Stimulated activated CD8-positive, alpha-beta memory T cell treated with anti-CD3 and anti-CD28 coated beads, Interleukin-15, amount 100 ng/mL, for 24 hours (primary cell): ENCODE data around the gene CC2D2B.
"Not testable (repeated sequence)": the region's sequence is repeated elsewhere in the genome, so short reads cannot be mapped to it uniquely, and the experiment has no call there.

Experiments used
- DNase-seq: peaks from one replicate; pipeline ENCODE4 v3.0.0-alpha.2; 2020; ENCODE audit warnings: low read depth

The CC2D2B gene

DNA sequence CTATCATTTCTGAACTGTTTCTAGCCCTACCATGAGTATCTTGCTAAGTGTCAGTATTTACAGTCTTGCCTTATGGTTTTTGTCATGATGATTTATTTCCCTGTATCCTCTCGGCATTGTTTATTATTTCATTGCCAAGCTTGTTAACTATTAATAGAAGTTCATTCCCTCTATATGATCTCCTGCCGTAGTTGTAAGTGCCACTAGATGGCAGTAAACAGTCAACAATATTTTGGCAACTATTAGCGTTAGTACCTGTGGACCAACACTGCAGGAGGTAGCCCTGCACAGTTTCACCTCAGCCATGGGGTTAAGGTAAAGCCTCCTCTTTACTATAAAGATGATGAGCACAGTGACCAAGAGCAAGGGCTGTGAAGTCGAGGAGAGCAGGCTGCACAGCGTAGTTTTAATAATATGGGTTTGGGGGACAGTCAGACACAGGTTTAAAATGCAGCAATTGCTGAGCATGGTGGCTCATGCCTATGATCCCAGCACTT is 109.5 kb downstream of the CC2D2B start:
- DNase-seq, result no peak

DNA sequence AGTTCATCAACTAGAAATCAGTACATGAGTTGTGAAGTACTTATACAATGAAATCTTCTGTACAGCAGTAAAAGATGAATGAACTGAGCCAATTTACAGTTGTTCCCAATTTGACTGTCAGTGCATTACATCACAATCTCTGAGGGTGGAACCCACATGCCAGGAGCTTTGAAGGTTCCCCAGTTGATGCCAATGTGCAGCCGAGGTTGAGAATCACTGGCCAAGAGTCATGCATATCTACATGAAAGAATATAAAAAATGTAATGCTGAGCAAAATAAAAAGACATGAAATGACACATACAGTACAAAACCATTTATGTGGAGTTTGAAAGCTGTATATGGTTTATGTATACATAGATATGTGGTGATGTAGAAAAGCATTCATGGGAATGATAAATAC is 113.6 kb downstream of the CC2D2B start:
- no peak for DNase-seq

DNA sequence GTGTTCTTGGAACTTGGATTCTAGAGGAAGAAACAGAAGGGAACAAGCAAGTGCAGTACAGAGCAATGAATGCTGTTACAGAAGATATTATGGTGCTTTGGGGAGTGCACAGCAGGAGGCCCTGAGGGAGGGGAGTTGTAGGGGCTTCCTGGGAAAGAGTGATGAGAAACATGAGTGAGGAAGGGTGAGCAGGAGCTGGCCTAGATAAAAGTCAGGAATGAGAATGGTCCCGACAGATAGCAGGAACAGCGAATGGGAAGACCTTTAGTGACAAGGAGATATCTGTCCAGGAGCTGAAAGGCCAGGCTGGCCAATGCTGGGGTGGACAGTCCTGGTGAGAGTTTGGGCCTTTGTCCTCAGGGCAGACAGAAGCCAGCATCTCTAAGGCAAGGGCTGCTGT is 115.0 kb downstream of the CC2D2B start:
- no peak for DNase-seq

DNA sequence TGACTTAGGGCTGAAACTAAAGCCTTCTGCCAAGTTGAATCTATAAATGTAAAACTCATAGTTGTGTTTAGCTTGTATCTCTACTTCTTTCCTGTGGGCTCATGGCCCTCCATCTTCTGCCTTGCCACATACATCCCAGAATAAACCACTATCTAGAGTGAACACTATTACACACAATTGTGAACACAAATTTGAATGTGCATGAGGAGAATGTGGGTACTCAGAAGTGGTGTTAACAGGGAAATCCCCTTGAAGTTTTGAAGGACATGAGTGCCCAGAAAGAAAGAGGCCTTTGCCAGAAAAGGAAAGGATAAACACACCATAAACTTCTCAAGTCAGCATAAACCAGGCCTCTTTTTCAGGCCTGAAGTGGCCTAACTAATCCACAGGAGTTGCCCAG is 115.4 kb downstream of the CC2D2B start:
- no peak for DNase-seq

DNA sequence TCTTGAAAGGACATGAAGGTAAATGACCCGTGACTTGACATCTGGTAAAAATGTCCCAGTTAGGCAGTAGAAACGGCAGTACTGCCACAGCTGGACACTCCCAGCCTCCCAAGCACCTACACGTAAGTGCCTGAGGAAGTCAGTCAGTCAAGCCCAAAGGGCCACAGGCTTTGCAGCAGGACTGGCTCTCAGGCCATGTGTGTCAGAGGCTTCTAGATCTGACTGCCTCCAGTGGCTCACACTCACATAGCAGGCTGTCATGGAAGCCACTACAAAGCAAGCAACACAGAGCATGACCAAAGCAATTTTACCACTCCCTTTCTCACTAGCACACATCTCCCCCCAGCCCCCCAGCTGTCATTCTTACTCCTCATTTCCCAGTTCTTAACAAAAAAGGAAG is 117.8 kb downstream of the CC2D2B start:
- no peak for DNase-seq

DNA sequence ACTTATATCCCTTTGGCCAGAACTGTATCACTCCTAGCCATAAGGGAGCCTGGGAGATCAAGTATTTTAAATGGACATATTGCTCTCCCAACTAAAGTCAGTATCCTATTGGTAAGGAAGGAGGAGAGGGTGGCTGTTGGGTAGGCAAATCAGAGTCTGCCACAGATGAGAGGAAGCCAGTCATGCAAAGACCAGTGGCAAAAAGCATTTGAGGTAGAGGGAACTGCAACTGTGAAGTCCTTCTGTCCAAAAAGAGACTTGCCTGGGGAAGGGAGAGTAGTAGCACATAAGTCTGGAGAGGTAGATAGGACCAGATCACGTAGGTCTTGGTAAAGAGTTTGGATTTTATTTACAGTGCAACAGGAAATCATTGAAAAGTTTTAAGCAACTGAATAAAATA is 126.8 kb downstream of the CC2D2B start:
- DNase-seq, result no peak

DNA sequence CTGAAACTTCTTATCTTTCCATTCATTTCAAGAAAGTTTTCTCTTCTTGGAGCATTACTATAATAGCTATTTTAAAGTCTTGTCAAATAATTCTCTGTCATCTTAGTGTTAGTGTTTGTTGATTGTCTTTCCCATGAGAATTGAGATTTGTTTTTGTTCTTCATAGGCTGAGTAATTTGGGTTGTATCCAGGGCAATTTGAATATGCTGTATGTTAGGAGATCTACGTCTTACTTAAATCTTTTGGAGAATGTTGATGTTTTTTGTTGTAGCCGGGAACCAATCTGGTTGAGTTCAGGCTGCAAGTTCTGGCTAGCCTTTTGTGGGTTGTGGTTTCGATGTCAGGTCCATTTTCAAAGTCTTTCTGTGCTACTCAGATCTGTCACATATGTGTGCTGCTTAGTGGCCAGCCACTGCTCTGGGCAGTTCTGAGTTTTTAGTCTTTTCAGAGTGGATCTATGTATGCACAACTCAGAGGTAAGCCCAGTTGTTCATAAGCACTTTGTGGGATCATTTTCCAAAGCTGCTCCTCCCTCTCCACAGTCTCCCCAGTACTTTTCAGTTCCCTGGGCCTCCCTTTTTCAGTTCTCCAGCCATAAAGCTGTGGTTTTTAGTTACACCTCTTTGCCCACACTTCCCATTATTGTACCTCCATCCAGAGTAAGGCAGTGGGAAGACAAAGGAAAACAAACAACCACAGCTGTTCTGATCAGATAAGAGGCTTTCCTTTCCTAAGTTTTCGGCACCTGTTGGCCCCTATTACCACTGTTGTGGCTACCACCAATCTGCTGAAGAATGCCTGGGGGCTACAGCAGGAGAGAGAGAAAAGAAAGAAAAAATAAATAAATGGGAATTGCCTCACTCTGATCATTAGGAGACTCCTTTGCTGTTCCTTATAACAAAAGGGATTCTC is 131.0 kb downstream of the CC2D2B start:
- DNase-seq, result no peak

DNA sequence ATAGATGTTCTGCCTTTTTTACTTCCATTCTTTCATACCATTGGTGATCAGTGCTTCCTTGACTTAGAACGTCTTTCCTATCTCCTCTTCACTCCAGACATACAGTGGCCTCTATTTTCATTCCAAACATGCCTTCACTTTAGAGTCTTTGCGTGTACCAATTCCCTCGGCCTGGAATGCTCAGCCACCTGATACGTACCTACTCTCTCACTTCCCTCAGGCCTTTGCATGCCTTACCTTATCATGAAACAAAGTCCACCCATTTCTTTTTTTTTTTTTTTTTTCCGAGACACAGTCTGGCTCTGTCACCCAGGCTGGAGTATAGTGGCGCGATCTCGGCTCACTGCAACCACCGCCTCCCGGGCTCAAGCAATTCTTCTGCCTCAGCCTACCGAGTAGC is 133.4 kb downstream of the CC2D2B start:
- DNase-seq, result no peak

DNA sequence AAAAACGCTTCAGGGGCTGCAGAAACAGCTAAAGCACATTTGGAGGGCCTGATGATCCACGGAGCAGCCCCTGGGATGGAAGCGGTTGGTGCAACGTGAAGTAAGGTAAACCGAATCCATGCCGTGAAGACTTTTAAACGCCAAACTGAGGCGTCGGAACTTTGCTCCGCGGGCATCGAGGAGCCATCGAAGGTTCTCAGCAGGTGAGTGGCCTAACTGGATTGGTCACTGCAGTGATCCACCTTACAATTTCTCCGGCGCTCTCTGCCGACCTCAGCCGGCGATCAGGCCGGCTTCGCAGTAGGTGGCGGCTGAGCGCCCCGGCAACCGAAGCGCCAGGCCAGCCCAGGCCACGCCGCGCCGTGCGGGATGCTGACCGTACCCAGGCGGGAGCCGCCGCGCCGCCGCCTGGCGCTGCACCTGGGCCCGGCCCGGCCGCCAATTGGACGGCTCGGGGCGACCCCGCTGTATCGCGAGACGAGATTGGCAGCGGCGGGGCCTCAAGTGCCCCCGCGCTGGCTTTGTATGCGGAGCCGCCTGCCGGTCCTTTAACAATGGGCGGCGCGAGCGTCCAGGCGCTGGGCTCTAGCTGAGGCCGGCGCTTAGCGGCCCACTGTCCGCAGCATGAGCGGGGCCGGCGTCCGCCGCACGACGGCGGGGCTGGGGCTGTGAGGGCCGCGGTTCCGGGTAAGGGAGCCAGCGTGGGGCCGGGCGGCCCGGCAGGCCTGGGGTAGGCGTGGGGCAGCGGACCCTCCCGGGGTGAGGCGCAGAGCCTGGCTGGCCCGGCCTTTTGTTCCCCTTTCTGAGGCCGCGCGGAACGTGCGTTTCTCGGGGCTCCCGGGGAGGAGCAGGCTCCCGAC is 135.5 kb downstream of the CC2D2B start, which contains the start of gene CCNJ:
CCNJ (plus strand) TSS at position 551 of the 860 bp plus-strand sequence. CDS start 811 bp downstream, outside the sequence.
- peak; percentile 56 for DNase-seq

DNA sequence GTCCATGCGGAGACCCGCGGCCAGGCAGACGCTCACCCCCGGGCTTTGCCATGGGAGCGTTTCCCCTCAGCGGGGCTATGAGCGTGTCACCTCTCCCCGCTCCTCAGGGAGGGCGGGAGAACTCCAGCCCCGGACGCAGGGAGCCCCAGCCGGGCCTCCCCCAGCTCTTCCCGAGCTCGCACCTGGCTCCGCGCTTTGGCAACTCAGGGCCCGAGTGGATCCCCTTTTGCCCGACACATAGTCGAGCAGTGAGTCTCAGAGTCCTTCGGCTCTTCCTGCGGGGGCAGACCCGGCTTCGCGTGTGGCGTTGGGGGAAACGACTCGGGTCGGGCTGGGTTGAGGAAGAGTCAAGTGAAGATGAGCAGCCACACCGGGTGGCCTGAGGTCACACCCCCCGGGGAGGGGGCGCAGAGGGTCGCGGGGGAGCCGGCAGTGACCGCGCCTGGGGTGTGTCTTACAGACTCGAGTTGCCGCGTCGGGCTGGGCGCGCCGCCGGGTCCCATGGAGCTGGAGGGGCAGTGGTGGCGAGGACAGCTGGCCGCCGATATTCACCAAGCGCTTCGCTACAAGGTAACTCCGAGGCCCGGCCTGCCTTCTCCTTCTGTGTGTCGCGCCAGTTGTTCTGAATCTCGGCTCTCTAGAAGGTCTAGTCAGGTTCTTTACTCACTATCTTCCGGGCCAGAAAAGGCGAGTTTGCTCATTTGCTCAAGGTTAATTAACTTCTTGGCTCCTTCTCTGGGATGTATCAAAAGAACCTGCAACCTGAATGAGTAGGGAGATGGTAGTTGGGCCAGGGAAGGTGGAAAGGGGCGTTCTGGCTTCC is 136.3 kb downstream of the CC2D2B start:
- DNase-seq, result peak; percentile 19

DNA sequence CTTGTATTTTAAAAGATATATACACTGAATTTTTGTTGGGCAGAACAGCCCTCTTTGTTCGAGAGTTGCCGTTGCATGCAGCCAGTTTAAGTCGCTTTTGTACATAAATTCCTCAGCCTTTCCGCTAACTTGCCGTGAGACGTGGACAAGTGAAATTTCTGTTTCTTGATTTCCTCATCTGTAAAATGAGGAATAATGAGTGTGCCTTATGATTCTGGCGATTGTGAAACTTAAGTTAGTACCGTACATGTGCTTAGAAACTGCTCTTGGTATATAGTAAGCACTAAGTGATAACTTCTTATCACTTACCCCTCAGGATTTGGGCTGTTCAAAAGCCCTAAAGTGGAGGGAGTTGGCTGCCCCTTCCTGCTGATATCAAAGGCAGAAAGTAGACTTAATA is 137.0 kb downstream of the CC2D2B start:
- no peak for DNase-seq

DNA sequence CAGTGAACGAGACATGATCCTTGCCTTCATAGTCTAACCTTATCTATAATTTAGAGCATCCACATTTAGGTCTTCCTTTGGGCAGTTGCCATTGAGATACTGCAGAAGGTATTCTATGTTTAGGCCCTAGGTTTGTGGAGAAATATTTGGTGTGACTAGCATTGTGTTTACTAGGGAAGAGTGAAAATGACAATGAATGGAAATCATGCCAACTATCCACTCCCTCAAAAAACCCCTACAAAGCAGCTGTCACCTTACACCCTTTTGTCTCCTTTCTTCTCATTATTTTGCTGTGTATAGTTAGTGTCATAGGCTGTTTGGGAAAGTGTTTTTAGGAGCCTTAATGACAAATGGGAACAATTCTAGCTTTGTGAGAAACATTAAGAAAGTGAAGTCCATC is 138.8 kb downstream of the CC2D2B start:
- no peak for DNase-seq

DNA sequence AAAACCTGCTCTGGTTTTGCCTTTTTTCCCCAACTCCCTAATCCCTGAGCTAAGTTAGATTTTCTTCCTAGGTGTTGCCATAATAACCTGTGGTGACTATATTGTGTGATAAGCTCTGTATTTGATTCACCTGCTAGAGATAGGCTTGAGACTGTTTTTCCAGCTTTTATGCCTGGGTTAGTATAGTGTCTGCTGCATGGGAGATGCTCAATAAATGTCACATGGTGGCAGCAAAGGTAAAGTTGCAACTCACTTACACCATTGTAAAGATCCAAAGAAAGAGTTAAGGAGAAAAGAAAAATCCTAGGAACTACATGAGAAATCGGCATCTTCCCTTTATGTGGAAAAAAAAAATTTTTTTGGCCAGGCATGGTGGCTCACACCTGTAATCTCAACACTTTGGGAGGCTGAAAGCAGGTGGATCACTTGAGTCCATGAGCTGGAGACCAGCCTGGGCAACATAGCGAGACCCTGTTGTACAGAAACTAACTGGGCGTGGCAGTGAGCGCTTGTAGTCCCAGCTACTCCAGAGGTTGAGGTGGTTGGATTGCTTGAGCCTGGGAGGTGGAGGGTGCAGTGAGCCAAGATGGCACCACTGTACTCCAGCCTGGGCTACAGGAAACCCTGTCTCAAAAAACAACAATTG is 139.4 kb downstream of the CC2D2B start:
- no peak for DNase-seq

DNA sequence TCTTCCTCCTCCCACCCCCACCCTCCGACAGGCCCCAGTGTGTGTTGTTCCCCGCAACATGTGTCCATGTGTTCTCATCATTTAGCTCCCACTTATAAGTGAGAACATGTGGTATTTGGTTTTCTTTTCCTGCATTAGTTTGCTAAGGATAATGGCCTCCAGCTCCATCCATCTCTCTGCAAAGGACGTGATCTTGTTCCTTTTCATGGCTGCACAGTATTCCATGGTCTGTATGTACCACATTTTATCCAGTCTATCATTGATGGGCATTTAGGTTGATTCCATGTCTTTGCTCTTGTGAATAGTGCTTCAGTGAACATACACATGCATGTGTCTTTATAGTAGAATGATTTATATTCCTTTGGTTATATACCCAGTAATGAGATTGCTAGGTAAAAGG is 140.2 kb downstream of the CC2D2B start:
- not testable (repeated sequence) for DNase-seq

DNA sequence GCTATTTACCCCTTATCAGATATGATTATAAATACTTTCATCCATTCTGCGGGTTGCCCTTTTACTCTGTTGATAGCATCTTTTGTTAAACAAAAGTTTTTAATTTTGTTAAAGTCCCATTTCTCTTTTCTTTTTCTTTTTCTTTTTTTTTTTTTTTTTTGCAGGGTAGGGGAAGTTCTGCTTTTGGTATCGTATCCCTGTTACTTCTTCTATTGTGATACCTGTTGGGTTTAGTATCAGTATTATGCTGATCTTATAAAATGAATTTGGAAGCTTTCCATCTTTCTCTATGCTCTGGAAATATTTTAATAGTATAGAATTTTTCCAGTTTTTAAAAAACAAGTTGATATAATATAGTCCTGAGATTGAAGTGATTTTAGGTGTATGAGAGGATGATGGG is 141.6 kb downstream of the CC2D2B start:
- DNase-seq, result no peak

DNA sequence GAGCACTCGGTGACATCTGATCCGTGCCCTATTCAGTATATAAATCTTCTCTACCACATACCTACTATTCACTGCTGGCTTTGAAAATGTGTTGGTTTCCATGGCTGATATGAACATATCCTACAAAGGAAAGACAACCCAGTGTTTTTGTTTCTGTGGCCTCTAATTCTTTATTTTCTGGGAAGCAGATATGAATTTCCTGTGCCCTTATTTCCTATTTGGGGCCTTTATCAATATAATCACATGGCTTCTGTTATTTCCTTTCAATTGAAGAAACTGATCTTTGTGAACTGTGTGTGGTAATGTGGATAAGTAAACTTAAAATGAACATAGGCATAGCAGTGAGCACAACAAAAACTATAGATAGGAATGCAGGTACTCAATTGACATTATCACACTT is 146.2 kb downstream of the CC2D2B start:
- DNase-seq, result no peak

DNA sequence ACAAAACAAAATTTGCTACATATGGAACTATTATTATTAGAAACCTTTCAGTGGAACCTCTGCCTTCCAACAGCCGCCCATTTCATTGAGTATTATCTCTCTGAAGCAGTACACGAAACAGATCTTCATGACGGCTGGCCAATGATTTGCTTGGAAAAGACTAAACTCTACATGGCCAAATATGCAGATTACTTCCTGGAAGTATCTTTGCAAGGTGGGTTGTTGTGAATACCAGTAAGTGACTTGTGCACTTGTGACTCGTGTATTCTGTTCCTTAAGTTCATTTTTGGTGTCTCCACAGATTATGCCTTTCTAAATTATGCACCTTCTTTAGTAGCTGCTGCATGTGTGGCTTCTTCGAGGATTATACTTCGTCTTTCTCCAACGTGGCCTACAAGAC is 149.0 kb downstream of the CC2D2B start:
- no peak for DNase-seq

DNA sequence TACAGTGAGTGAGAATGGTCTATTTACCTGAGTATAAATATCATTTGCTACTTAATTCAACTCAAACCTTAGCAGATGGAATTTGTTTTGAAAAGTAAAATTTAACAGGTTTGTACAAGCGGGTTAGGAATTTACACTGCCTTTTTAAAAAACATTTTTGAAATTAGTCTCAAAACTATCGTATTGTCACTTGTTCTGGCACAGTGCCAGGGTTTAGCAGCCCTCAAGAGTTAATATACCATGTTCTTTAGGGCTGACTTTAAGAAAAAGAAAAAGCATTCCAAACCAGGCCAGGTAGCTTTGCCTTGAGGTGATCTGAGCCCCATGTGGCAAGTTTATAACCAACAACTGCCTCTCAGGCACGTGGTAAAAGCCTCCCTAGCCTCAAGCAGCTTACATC is 153.5 kb downstream of the CC2D2B start:
- DNase-seq, result no peak

DNA sequence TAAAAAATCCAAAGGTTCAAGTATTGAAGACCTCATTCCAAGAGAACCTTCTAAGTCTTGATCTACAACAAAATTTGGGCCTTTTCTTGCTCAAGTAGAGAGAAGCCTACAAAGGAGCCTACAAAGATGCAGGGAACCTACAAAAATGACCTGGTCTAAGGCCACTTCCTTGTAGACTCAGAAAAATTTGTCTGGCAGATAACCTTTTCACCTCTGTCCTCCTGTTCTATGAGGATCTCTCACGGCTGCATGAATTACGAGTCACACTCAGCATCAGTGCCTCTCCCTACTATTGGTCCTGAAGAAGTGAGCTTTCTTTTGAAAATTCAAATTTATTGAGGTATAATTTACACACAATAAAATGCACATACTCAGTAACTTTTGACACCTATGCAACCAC is 164.9 kb downstream of the CC2D2B start:
- DNase-seq, result no peak

DNA sequence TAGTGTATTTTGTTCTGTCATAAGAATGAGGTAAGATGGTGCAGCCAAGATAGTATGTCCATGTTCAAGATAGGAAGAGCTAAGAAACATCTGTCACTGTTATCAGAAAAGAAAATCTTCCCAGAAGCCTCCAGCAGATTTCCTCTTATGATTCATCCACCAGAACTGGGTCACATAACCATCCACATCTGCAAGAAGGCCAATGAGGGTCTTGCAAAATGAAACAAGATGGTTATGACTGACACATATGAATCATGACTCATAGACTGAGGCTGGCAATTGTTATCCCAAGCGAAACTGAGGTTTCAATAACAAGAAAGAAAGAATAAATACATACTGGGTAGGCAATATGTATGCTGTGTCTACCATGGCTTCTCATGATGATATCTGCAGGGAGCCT is 165.9 kb downstream of the CC2D2B start:
- no peak for DNase-seq

DNA sequence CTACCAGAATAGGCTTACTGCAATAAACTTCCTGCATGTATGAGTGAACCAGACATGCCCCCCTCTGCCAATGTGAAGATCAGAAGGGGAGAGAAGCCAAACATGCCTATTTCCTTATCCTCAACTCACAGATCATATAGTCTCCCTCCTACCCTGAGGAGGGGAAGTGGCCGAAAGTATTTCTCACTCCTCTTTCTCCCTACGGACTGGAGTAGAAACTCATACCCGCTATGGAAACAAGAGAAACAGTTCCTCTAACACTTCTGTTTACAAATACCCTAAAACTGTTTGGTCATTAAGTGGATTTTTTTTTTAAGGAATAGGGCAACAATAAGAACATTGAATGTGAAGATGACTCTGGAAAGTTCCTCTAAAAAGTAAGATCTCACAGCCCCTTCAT is 167.0 kb downstream of the CC2D2B start:
- DNase-seq, result no peak
